HCT116 (cell line): ENCODE results near the gene EFR3B. TPM values are rescaled to one million over a fixed set of nuclear protein-coding genes. Genes with fewer than 3 reads are reported as not detected.

ENCODE experiments used
- ATAC-seq: fragments of 200-7000 bp; cut with Tn5 transposase; 2 replicates; pipeline ENCODE4 v1.9.1; 2020; ENCODE audit warnings: mild to moderate bottlenecking, moderate library complexity
- BruUV-seq: library from RNA; stranded (reverse); fragments of 400-500 nt; replicated peaks from 2 replicates; lab custom pipeline; 2021; lab: Mats Ljungman, UMichigan
- CTCF ChIA-PET: fragments of 300-600 bp; sonication (Branson Sonifier 250); formaldehyde crosslinking; loops from one replicate; lab custom pipeline; 2021; ENCODE audit warnings: antibody characterized with exemption; lab: Charles Lee
- POLR2A ChIA-PET: fragments of 300-600, 350-600 bp; sonication (Branson Sonifier 250); formaldehyde crosslinking; loops from one replicate; lab custom pipeline; 2021; ENCODE audit warnings: antibody characterized with exemption; lab: Charles Lee
- RAD21 ChIA-PET, 2 experiments: fragments of 300-600 bp; sonication (Branson Sonifier 250); formaldehyde crosslinking; loops; one replicate each; lab custom pipeline; 2023; ENCODE audit warnings: low total read pairs in 2 of 2; ENCODE audit not compliant: uncharacterized antibody in 2 of 2, unreplicated experiment in 2 of 2, low non-redundant PET in 1 of 2; lab: Charles Lee
- DNase-seq: peaks from one replicate; pipeline ENCODE4 v3.0.0-alpha.2; 2010; ENCODE audit warnings: low read depth, low spot score
- H2AFZ ChIP-seq: fragments of 200-600 bp; shearing (Covaris generic), sonication (generic); 2 replicates; pipeline ENCODE4 v1.6.1; 2017; ENCODE audit warnings: low read depth, mixed run types, mixed read lengths, antibody characterized with exemption, low read length; ENCODE audit not compliant: poor library complexity, severe bottlenecking
- H3K27ac ChIP-seq: 2 replicates; pipeline ENCODE4 v1.5.1; 2012; ENCODE audit warnings: low read depth, low read length
- H3K27me3 ChIP-seq: fragments of 200-600 bp; sonication (generic); 2 replicates; pipeline ENCODE4 v1.6.1; 2016; ENCODE audit warnings: mixed run types, low read length, mixed read lengths; ENCODE audit not compliant: insufficient read depth
- H3K36me3 ChIP-seq, 2 experiments: fragments of 200-500 bp in 1 of 2; fragments of 200-600 bp in 1 of 2; sonication (Bioruptor generic) in 1 of 2; sonication (generic) in 1 of 2; 2 replicates each; pipeline versions ENCODE4 v1.5.1 to v1.6.1; 2014 to 2016; ENCODE audit warnings: low read length in 2 of 2, inconsistent platforms in 1 of 2, mixed read lengths in 1 of 2, mixed run types in 1 of 2; ENCODE audit not compliant: insufficient read depth in 2 of 2, control insufficient read depth in 1 of 2
- H3K4me1 ChIP-seq, 2 experiments: fragments of 200-600 bp in 1 of 2; sonication (generic) in 1 of 2; 2 replicates each; pipeline versions ENCODE4 v1.5.1 to v1.6.1; 2012 to 2017; ENCODE audit warnings: low read length in 2 of 2, inconsistent platforms in 1 of 2, mild to moderate bottlenecking in 1 of 2, mixed read lengths in 1 of 2, mixed run types in 1 of 2, moderate library complexity in 1 of 2; ENCODE audit not compliant: insufficient read depth in 2 of 2, control insufficient read depth in 1 of 2
- H3K4me2 ChIP-seq: fragments of 200-600 bp; sonication (generic); 2 replicates; pipeline ENCODE4 v1.6.1; 2017; ENCODE audit warnings: mixed run types, low read length, mixed read lengths
- H3K4me3 ChIP-seq, 2 experiments: fragments of 200-600 bp in 1 of 2; sonication (generic) in 1 of 2; replicated peaks in 1 of 2; 2 replicates each; pipeline ENCODE4 v1.5.1; 2011 to 2016; ENCODE audit warnings: low read length in 2 of 2, control low read depth in 1 of 2, low read depth in 1 of 2, mild to moderate bottlenecking in 1 of 2, mixed read lengths in 1 of 2, mixed run types in 1 of 2
- H3K79me2 ChIP-seq: fragments of 200-600 bp; sonication (generic); 2 replicates; pipeline ENCODE4 v1.6.1; 2017; ENCODE audit warnings: mild to moderate bottlenecking, mixed run types, low read length, moderate library complexity, mixed read lengths; ENCODE audit not compliant: insufficient read depth
- H3K9ac ChIP-seq: fragments of 200-600 bp; sonication (generic); 2 replicates; pipeline ENCODE4 v1.6.1; 2016; ENCODE audit warnings: low read length, mixed read lengths
- H3K9me2 ChIP-seq: fragments of 200-600 bp; sonication (generic), shearing (Covaris generic); 2 replicates; pipeline ENCODE4 v1.6.1; 2017; ENCODE audit warnings: mixed run types, mild to moderate bottlenecking, moderate library complexity; ENCODE audit not compliant: insufficient read depth
- H3K9me3 ChIP-seq, 2 experiments: fragments of 200-500 bp in 1 of 2; fragments of 200-600 bp in 1 of 2; sonication (Bioruptor generic) in 1 of 2; sonication (generic) in 1 of 2; 2 replicates each; pipeline ENCODE4 v1.6.1; 2014 to 2017; ENCODE audit warnings: low read length in 2 of 2, mixed read lengths in 2 of 2, inconsistent platforms in 1 of 2, low read depth in 1 of 2, mild to moderate bottlenecking in 1 of 2, mixed run types in 1 of 2, moderate library complexity in 1 of 2; ENCODE audit not compliant: control insufficient read depth in 1 of 2, insufficient read depth in 1 of 2
- H4K20me1 ChIP-seq: fragments of 200-600 bp; sonication (generic), shearing (Covaris generic); 2 replicates; pipeline ENCODE4 v1.6.1; 2017; ENCODE audit warnings: mixed run types, mild to moderate bottlenecking, moderate library complexity; ENCODE audit not compliant: insufficient read depth
- CBX3 ChIP-seq: IDR thresholded peaks from 2 replicates; pipeline ENCODE4 v1.6.1; 2012; ENCODE audit warnings: low read depth
- ELF1 ChIP-seq: IDR thresholded peaks from 2 replicates; pipeline ENCODE4 v1.6.1; 2012; ENCODE audit warnings: low read depth, borderline replicate concordance
- EZH2 ChIP-seq: fragments of 200-600 bp; sonication (generic); IDR thresholded peaks from 2 replicates; pipeline ENCODE4 v1.6.1; 2017; ENCODE audit warnings: antibody characterized with exemption, mixed run types
- FOSL1 ChIP-seq: IDR thresholded peaks from 2 replicates; pipeline ENCODE4 v1.6.1; 2012; ENCODE audit warnings: low read depth
- POLR2A ChIP-seq: IDR thresholded peaks from 2 replicates; pipeline ENCODE4 v1.7.0; 2011; ENCODE audit warnings: borderline replicate concordance; ENCODE audit not compliant: insufficient read depth, insufficient read length; ENCODE audit errors: extremely low read depth
- POLR2AphosphoS5 ChIP-seq: IDR thresholded peaks from 2 replicates; pipeline ENCODE4 v1.6.1; 2011; ENCODE audit warnings: mild to moderate bottlenecking, low read depth, low read length, moderate library complexity
- SIN3A ChIP-seq: IDR thresholded peaks from 2 replicates; pipeline ENCODE4 v1.6.1; 2012; ENCODE audit warnings: low read depth
- TCF7L2 ChIP-seq: IDR thresholded peaks from 2 replicates; pipeline ENCODE4 v1.7.0; 2011; ENCODE audit warnings: borderline replicate concordance, inconsistent platforms; ENCODE audit not compliant: insufficient read depth, insufficient read length; ENCODE audit errors: extremely low read depth
- ZNF274 ChIP-seq: fragments of 200-500 bp; sonication (Bioruptor generic); IDR thresholded peaks from 2 replicates; pipeline ENCODE4 v1.6.1; 2014; ENCODE audit warnings: mild to moderate bottlenecking, low read depth, low read length, inconsistent platforms
- intact Hi-C: fragments of 100-400 bp; cut with micrococcal nuclease; formaldehyde crosslinking; loops from 2 replicates; pipeline ENCODE4 v1.10.0; 2022
- total RNA-seq: library from RNA; stranded (reverse); gene quantifications from one replicate; pipeline ENCODE4 v1.2.1, GENCODE V29; 2021; ENCODE audit not compliant: unreplicated experiment
- TF ChIP-seq, protein P1 (sequence below): IDR thresholded peaks from 2 replicates; pipeline ENCODE4 v1.6.1; 2011; ENCODE audit warnings: mild to moderate bottlenecking, low read length, moderate library complexity; ENCODE audit not compliant: insufficient replicate concordance; ENCODE audit errors: extremely low read depth
- TF ChIP-seq, protein P2 (sequence below): IDR thresholded peaks from 2 replicates; pipeline ENCODE4 v1.6.1; 2012
- TF ChIP-seq, protein P3 (sequence below): IDR thresholded peaks from 2 replicates; pipeline ENCODE4 v1.6.1; 2012

EFR3B gene
- total RNA-seq, 1 experiment from 2014 or later: 0.96 TPM

DNA sequence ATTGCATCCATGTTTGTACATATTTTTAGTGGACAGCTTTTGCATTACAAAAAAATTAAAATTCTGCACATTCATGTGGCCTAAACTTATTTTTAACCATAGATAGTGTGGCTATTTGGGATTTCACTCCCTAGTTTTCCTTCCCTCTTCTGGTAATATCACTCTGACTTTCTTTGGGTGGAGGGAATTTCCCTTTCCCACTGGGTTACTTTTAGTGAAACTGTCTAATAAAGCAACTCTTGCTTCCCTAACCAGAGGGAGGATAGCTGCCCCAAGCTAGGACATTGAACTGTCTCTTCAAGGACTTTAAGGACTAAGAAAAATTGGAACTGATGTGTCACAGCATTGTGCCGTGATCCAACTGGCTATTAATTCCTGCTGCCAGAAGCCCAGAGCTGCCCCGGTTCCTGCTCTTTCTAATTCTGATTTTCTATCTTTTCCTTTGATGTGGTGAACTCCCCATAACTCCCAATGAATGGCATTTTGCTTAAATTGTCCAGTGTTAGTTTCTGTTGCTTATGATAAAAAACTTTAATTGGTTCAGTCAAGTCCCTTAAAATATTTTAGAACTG is 20.0 kb upstream of the EFR3B start:
- intact Hi-C loops: no loop called here
- ATAC-seq: no peak
- RAD21 ChIA-PET: no interaction called here
- Histone ChIP-seq H2AFZ (no peak overlapping the region), H3K9ac (no peak overlapping the region), H3K9me2 (no peaks in the 10 kb centered on the region), H3K27me3 (no peaks in the 10 kb centered on the region), H3K36me3 (no peaks in the 10 kb centered on the region), H3K27ac (no peak overlapping the region), H3K4me2 (no peak overlapping the region), H3K79me2 (no peaks in the 10 kb centered on the region), H3K4me3 (no peak overlapping the region), H4K20me1 (no peaks in the 10 kb centered on the region), H3K9me3 (no peaks in the 10 kb centered on the region), H3K4me1 (no peaks in the 10 kb centered on the region)
- DNase-seq: no peak
- BruUV-seq: no TSS peak
- no peak for TF ChIP-seq FOSL1
- TF ChIP-seq CBX3: no peak
- no peak for TF ChIP-seq SIN3A
- TF ChIP-seq ELF1: no peak
- TF ChIP-seq, protein P1, sequence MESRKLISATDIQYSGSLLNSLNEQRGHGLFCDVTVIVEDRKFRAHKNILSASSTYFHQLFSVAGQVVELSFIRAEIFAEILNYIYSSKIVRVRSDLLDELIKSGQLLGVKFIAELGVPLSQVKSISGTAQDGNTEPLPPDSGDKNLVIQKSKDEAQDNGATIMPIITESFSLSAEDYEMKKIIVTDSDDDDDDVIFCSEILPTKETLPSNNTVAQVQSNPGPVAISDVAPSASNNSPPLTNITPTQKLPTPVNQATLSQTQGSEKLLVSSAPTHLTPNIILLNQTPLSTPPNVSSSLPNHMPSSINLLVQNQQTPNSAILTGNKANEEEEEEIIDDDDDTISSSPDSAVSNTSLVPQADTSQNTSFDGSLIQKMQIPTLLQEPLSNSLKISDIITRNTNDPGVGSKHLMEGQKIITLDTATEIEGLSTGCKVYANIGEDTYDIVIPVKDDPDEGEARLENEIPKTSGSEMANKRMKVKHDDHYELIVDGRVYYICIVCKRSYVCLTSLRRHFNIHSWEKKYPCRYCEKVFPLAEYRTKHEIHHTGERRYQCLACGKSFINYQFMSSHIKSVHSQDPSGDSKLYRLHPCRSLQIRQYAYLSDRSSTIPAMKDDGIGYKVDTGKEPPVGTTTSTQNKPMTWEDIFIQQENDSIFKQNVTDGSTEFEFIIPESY: no peak
- TF ChIP-seq, protein P2, sequence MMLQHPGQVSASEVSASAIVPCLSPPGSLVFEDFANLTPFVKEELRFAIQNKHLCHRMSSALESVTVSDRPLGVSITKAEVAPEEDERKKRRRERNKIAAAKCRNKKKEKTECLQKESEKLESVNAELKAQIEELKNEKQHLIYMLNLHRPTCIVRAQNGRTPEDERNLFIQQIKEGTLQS: no peak
- TF ChIP-seq, protein P3, sequence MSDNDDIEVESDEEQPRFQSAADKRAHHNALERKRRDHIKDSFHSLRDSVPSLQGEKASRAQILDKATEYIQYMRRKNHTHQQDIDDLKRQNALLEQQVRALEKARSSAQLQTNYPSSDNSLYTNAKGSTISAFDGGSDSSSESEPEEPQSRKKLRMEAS: no peak
- no peak for TF ChIP-seq POLR2A
- TF ChIP-seq EZH2: no peak
- no peak for TF ChIP-seq ZNF274
- no peak for TF ChIP-seq POLR2AphosphoS5
- no peak for TF ChIP-seq TCF7L2
- CTCF ChIA-PET: no interaction called here
- POLR2A ChIA-PET: no interaction called here
